Measurements from ENCODE around the gene GRIK4.

GRIK4 gene

GRCh38 chr11:120867531-120867930 lies 356.0 kb downstream of the GRIK4 start:
- Histone ChIP-seq H3K9ac (no peak overlapping the region), H4K20me1 (ENCODE audit: insufficient read depth) (no peaks in the 10 kb centered on the region), H3K4me2 (no peak overlapping the region), H3K79me2 (ENCODE audit: insufficient read depth, low read depth) (no peaks in the 10 kb centered on the region), H3K4me1 (ENCODE audit: low read depth, poor library complexity, severe bottlenecking) (no peaks in the 10 kb centered on the region), H3K27ac (no peak overlapping the region), H3K27me3 (ENCODE audit: insufficient read depth, low read depth) (no peaks in the 10 kb centered on the region), H2AFZ (ENCODE audit: low read depth) (no peak overlapping the region), H3K4me3 (IDR thresholded peaks at IDR 0.05; ENCODE audit: insufficient read depth, low read depth, low read length) (no peak overlapping the region), H3K36me3 (ENCODE audit: insufficient read depth) (no peaks in the 10 kb centered on the region)
- TF ChIP-seq CTCF (conservative IDR thresholded peaks at IDR 0.05; ENCODE audit: low read depth, low read length) = no peak

GRCh38 chr11:120867988-120868387 lies 356.4 kb downstream of the GRIK4 start:
- H3K4me1 ChIP-seq (ENCODE audit: low read depth, poor library complexity, severe bottlenecking) = no peaks in the 10 kb centered on the region
- no peak overlapping the region for H3K4me3 ChIP-seq (IDR thresholded peaks at IDR 0.05; ENCODE audit: insufficient read depth, low read depth, low read length)
- H3K27me3 ChIP-seq (ENCODE audit: insufficient read depth, low read depth) = no peaks in the 10 kb centered on the region
- H3K9ac ChIP-seq = no peak overlapping the region
- H3K27ac ChIP-seq = no peak overlapping the region
- H2AFZ ChIP-seq (ENCODE audit: low read depth) = no peak overlapping the region
- no peak overlapping the region for H3K4me2 ChIP-seq
- TF ChIP-seq CTCF (conservative IDR thresholded peaks at IDR 0.05; ENCODE audit: low read depth, low read length) = no peak
- H3K79me2 ChIP-seq (ENCODE audit: insufficient read depth, low read depth) = no peaks in the 10 kb centered on the region
- no peaks in the 10 kb centered on the region for H4K20me1 ChIP-seq (ENCODE audit: insufficient read depth)
- no peaks in the 10 kb centered on the region for H3K36me3 ChIP-seq (ENCODE audit: insufficient read depth)

GRCh38 chr11:120869097-120869496 lies 357.5 kb downstream of the GRIK4 start:
- Histone ChIP-seq H3K4me3 (IDR thresholded peaks at IDR 0.05; ENCODE audit: insufficient read depth, low read depth, low read length) (no peak overlapping the region), H3K27ac (no peak overlapping the region), H3K4me2 (no peak overlapping the region), H4K20me1 (ENCODE audit: insufficient read depth) (no peaks in the 10 kb centered on the region), H3K9ac (no peak overlapping the region), H2AFZ (ENCODE audit: low read depth) (no peak overlapping the region), H3K79me2 (ENCODE audit: insufficient read depth, low read depth) (no peaks in the 10 kb centered on the region), H3K36me3 (ENCODE audit: insufficient read depth) (no peaks in the 10 kb centered on the region), H3K27me3 (ENCODE audit: insufficient read depth, low read depth) (no peaks in the 10 kb centered on the region), H3K4me1 (ENCODE audit: low read depth, poor library complexity, severe bottlenecking) (no peaks in the 10 kb centered on the region)
- no peak for TF ChIP-seq CTCF (conservative IDR thresholded peaks at IDR 0.05; ENCODE audit: low read depth, low read length)

GRCh38 chr11:120869516-120870011 lies 358.0 kb downstream of the GRIK4 start:
- Histone ChIP-seq H2AFZ (ENCODE audit: low read depth) (no peak overlapping the region), H3K4me3 (IDR thresholded peaks at IDR 0.05; ENCODE audit: insufficient read depth, low read depth, low read length) (no peak overlapping the region), H3K36me3 (ENCODE audit: insufficient read depth) (no peaks in the 10 kb centered on the region), H3K79me2 (ENCODE audit: insufficient read depth, low read depth) (no peaks in the 10 kb centered on the region), H4K20me1 (ENCODE audit: insufficient read depth) (no peaks in the 10 kb centered on the region), H3K4me2 (no peak overlapping the region), H3K27me3 (ENCODE audit: insufficient read depth, low read depth) (no peaks in the 10 kb centered on the region), H3K4me1 (ENCODE audit: low read depth, poor library complexity, severe bottlenecking) (no peaks in the 10 kb centered on the region), H3K27ac (no peak overlapping the region), H3K9ac (no peak overlapping the region)
- TF ChIP-seq CTCF (conservative IDR thresholded peaks at IDR 0.05; ENCODE audit: low read depth, low read length) = no peak
